Measurements from ENCODE around the gene NOXA1.

NOXA1 gene

DNA sequence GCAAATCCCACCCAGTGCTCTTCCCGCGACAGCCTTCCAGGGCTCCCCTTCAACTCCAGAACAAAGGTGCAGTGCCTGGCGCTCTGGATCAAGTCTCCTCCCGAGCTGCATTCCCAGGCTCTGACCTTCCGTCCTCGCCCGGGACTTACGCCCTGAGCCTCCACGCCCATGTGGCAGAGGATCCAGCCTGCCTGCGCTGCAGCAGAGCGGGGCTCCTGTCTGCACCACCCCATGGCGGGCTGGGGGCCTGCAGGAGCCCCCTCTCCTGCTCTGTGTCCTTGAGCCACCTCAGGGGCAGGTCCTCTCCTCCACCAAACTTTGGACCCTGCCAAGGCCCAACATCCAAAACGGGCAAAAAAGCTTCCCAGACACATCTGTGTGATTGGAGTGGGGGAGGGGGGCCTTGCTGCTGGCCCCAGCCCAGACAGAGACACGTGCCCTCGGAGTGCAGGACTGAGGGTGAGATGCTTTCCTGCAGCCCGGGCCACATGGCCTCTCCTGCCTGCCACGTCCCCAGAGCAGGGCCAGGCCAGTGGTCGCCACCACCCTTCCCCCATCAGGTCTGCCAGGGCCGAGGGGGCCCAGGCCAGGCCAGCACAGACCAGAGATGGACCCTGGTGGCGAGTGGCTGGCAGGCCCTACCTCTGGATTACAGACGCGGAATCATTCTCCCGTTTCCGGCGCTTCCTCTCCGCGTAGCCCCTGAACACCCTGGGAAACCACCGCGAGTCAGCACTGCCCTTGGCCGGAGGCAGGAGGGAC is 31.6 kb downstream of the NOXA1 start:
- Mint-ChIP-seq H3K4me1 (peaks cover 28% of the 10 kb centered on the region), H3K4me3 (no peak overlapping the region), H3K36me3 (ENCODE audit: insufficient read depth) (peaks cover 17% of the 10 kb centered on the region), H3K9me3 (no peaks in the 10 kb centered on the region), H3K27ac (ENCODE audit: low read depth) (no peak overlapping the region), H3K27me3 (no peaks in the 10 kb centered on the region)
- no peak for ATAC-seq (replicated peaks; ENCODE audit: extremely low read depth, poor library complexity, severe bottlenecking)
- no peak for DNase-seq (ENCODE audit: low spot score in 2 of 2)

- H3K36me3 Mint-ChIP-seq (ENCODE audit: insufficient read depth), result peaks cover 11% of the 10 kb centered on the region
- H3K4me1 Mint-ChIP-seq, result peaks cover 24% of the 10 kb centered on the region
- DNase-seq (ENCODE audit: low spot score in 2 of 2) (no peak), ATAC-seq (replicated peaks; ENCODE audit: extremely low read depth, poor library complexity, severe bottlenecking) (no peak)
- peak overlapping the region; percentile 36 for H3K4me3 Mint-ChIP-seq
- H3K9me3 Mint-ChIP-seq, result no peaks in the 10 kb centered on the region
- no peaks in the 10 kb centered on the region for H3K27me3 Mint-ChIP-seq
- H3K27ac Mint-ChIP-seq (ENCODE audit: low read depth), result no peak overlapping the region
These were observed 32.3 kb downstream of the NOXA1 start for GRCh38 chr9:137455359-137455991.

DNA sequence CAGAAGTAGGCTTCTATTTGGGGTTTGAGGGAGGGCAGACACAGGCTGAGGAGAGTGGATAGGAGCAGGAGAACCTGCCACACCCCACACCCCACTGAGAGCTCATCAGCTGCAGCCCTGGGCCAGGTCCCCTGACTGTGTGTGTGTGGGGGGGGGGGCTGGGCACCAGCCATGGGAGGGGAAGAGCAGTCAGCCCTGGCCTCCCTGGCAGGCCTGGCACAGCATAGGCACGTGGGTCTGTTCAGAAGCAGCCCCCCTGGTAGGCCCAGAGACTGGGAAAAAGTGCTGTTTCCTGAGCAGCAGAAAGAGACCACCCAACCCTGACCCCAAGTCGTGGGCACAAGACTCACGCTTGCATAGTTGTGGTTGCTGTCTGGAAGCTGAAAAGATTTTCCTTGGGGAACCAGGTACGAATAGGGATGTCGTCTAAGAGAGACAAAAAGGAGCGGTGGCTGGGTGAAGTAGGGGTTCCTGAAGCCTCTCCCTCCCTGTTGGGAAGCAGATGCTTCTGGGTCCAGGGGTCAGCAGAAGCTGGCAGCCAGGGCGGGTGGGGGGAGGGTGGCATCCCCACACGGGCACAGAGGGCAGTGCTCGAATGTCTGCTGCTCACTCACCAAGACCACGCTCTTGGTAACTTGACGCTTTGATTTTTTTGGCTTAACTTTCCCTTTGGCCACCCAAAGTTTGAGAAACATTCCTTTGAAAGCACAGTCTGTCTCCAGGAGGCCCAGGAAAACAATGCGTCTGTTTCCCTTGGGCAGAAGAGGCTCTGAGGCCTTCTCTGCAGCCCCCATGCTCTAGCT is 33.1 kb downstream of the NOXA1 start:
- no peak for DNase-seq (ENCODE audit: low spot score in 2 of 2)
- peaks cover 6% of the 10 kb centered on the region for H3K36me3 Mint-ChIP-seq (ENCODE audit: insufficient read depth)
- no peak overlapping the region for H3K27ac Mint-ChIP-seq (ENCODE audit: low read depth)
- H3K4me1 Mint-ChIP-seq, result peaks cover 24% of the 10 kb centered on the region
- peak overlapping the region; percentile 36 for H3K4me3 Mint-ChIP-seq
- no peaks in the 10 kb centered on the region for H3K27me3 Mint-ChIP-seq
- no peaks in the 10 kb centered on the region for H3K9me3 Mint-ChIP-seq
- no peak for ATAC-seq (replicated peaks; ENCODE audit: extremely low read depth, poor library complexity, severe bottlenecking)

DNA sequence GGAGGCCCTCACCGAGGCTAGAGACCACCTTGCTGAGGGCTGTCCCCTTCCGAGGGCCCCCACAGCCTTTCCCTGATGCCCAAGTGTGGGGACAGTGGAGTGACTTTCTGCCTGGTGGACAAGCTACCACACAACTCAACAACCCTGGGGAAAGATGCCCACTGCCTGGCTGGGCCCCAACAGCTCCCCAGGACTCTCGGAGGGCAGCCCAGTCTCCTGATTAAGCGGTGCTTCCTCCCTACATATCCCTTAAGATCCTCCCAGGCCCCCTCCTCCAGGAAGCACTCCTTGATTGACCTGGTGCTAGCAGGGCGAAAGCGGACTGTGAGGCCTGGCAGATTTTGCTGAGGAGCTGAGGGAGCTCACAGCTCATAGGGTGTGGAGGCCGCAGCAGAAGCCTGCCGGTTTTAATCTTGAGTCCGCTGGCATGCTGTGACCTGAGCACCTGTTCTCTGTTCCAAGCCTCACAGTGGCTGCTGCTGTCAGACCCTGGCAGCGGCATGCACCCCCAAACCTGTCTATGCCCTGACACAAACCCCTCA is 33.7 kb downstream of the NOXA1 start:
- DNase-seq (ENCODE audit: low spot score in 2 of 2) (no peak), ATAC-seq (replicated peaks; ENCODE audit: extremely low read depth, poor library complexity, severe bottlenecking) (no peak)
- Mint-ChIP-seq H3K27ac (ENCODE audit: low read depth) (no peak overlapping the region), H3K9me3 (no peaks in the 10 kb centered on the region), H3K4me1 (peaks cover 20% of the 10 kb centered on the region), H3K36me3 (ENCODE audit: insufficient read depth) (peaks cover 8% of the 10 kb centered on the region), H3K4me3 (no peak overlapping the region), H3K27me3 (no peaks in the 10 kb centered on the region)

- Mint-ChIP-seq H3K4me3 (peak overlapping the region; percentile 45), H3K27ac (ENCODE audit: low read depth) (no peak overlapping the region), H3K9me3 (no peaks in the 10 kb centered on the region), H3K27me3 (no peaks in the 10 kb centered on the region), H3K36me3 (ENCODE audit: insufficient read depth) (peaks cover 6% of the 10 kb centered on the region), H3K4me1 (peaks cover 13% of the 10 kb centered on the region)
- ATAC-seq (replicated peaks; ENCODE audit: extremely low read depth, poor library complexity, severe bottlenecking) (no peak), DNase-seq (ENCODE audit: low spot score in 2 of 2) (no peak)
These were observed 34.4 kb downstream of the NOXA1 start for GRCh38 chr9:137457406-137458193.

DNA sequence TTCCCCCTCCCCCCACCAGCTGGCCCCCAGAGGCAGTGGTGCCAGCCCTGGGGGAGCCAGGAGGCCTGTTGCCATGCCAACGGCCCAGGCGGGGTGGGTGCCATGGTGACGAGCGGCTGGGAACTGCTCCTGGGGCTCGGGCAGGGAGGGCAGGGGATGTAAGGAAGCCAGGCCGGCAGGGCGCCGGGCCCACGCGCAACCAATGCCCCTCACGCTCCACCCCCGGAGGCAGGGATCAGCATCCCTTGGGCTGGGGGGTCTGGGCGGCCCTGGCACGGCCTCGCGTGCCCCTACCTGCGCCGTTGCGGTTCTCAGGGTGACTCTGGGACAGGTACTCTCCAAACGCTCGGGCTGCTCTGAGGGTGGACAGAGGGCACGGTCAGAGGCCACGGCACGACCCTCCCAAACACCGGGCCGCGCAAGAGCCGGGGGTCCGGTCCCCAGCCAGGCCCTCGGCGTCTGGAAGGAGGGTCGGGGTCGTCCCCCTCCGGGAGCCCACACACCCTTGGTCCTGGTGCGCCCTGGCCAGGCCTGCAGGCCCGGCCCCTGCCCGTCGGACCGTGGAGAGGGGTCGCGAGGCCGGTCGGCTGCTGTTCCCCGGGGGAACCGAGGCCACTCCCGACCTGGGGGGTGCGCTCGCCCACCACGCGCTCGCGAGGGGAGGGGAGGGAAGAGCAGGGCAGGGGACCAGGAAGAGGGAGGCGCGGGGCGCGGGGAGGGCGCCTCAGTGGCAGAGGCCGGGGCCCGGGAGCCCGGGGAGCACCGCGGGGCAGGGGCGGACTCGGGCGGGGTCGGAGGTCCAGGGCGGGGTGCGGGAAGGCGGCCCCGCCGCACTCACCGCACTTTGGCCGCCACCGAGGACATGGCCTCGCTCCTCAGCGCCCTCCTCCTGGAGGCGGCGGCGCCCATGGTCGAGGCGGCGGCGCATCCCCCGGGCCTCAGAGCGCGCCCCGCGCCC is 35.3 kb downstream of the NOXA1 start:
- H3K4me1 Mint-ChIP-seq, result peaks cover 13% of the 10 kb centered on the region
- no peaks in the 10 kb centered on the region for H3K27me3 Mint-ChIP-seq
- no peak overlapping the region for H3K27ac Mint-ChIP-seq (ENCODE audit: low read depth)
- H3K9me3 Mint-ChIP-seq, result no peaks in the 10 kb centered on the region
- no peak for DNase-seq (ENCODE audit: low spot score in 2 of 2)
- no peak overlapping the region for H3K4me3 Mint-ChIP-seq
- H3K36me3 Mint-ChIP-seq (ENCODE audit: insufficient read depth), result peaks cover 5% of the 10 kb centered on the region
- ATAC-seq (replicated peaks; ENCODE audit: extremely low read depth, poor library complexity, severe bottlenecking), result peak; percentile 2

DNA sequence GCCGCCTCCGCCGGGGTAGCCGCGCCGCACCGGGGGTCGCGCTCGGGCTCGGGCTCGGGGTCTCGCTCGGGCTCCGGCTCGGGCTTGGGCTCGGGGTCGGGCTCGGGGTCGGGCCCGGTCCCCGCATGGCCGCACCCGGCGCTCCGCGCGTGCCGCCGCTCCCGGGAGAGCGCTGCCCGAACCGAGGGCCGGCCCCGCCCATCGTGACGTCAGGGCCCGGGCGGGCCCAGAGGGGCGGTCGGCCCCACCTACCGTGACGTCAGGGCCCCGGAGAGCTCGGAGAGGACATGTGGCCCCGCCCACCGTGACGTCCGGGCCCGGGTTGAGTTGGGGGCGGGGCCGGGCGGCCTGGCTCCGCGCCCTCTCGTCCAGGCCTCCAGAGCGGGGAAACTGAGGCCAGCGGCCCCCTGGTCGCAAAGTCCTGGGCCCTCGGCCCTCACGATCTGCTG is 36.0 kb downstream of the NOXA1 start, which contains the start of gene NSMF:
NSMF (minus strand) TSS at position 183 of the 449 bp plus-strand sequence. CDS start 232 bp downstream, outside the sequence.
- ATAC-seq (replicated peaks; ENCODE audit: extremely low read depth, poor library complexity, severe bottlenecking) (peak; percentile 50), DNase-seq (ENCODE audit: low spot score in 2 of 2) (peak; percentile 92 to 94)
- peak within 1 kb of the TSS; percentile 59 for H3K27ac Mint-ChIP-seq (ENCODE audit: low read depth)
- H3K9me3 Mint-ChIP-seq, result no peaks in the 10 kb centered on the region
- H3K4me1 Mint-ChIP-seq, result peaks cover 13% of the 10 kb centered on the region
- H3K4me3 Mint-ChIP-seq, result peak within 1 kb of the TSS; percentile 50
- H3K27me3 Mint-ChIP-seq, result no peaks in the 10 kb centered on the region
- peaks cover 5% of the 10 kb centered on the region for H3K36me3 Mint-ChIP-seq (ENCODE audit: insufficient read depth)

DNA sequence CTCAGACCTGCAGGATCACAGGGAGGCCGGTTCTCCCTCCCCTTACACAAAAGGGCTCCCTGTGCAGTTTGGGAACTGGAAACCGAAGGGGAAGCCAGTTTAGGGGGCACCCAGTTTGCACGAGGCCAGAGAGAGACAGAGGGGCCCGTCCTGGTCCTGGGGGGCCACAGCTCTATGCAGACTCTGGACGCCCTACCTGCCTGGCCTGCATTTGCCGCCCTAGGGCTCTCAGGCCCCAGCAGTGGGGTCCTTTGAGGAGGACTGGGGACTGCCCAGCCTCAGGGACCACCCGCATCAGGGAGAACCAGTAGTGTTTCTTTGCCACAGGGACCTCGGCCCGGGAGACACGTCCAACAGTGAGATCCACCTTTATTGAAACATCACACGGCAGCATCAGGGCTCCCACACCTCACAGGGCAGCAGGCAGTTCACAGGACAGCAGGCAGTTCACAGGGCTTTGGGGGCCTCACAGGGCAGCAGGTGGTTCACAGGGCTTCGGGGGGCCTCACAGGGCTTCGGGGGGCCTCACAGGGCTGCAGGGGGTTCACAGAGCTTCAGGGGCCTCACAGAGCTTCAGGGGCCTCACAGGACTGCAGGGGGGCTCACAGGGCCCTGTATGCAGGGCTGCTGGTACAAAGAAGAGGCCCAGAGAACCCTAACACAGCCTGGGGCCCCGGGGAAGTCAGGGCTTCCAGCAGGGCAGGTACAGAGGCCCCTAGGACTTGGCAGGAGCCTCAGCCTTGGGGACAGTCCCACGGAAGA is 36.6 kb downstream of the NOXA1 start:
- H3K4me1 Mint-ChIP-seq, result peaks cover 13% of the 10 kb centered on the region
- no peaks in the 10 kb centered on the region for H3K9me3 Mint-ChIP-seq
- DNase-seq (ENCODE audit: low spot score in 2 of 2) (no peak), ATAC-seq (replicated peaks; ENCODE audit: extremely low read depth, poor library complexity, severe bottlenecking) (no peak)
- peak overlapping the region; percentile 59 for H3K27ac Mint-ChIP-seq (ENCODE audit: low read depth)
- no peaks in the 10 kb centered on the region for H3K27me3 Mint-ChIP-seq
- peak overlapping the region; percentile 50 for H3K4me3 Mint-ChIP-seq
- peaks cover 5% of the 10 kb centered on the region for H3K36me3 Mint-ChIP-seq (ENCODE audit: insufficient read depth)

DNA sequence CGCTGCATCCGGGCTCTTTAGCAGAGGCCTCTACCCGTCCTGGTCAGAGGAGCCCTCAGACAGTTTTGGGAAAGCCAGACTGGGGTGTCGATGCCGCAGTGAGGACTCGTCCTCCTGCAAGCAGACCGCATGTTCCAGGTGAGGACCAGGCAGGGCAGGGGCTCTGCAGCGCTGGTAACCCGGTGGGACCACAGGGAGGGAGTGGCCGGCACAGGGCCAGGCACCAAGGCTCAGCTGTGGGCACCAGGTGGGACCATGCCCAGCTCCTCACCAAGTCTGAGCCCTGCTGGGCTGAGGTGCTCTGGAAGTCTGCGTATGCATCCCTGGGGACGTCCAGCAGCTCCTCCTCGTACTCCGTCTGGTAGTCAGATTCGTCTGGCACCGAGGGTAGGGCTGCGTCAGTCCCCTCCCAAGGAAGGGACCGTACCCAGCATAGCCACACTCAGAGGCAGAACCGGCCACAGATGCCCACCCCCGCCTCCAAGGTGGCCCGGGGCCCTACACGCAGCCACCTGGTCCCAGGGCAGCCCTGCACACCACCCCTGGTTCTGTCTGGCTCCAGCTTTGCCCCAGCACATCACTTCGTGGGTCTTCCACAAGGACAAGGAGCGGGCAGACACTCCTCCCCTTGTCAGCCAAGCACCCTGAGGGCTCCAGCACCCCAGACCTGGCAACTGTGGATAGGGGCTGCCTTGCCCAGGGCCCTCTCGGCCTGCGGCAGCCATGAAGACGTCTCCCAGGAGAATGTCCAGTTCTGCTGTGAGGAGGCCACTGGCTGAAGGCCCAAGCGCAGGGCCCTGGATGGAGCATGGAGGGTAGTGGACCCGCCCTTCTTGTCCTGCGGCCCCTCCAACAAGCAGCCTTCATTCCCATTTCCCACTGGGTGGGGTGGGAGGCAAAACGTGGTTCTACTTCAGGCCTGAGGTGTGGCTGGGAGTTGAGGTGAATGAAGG is 37.4 kb downstream of the NOXA1 start:
- no peak for DNase-seq (ENCODE audit: low spot score in 2 of 2)
- no peak for ATAC-seq (replicated peaks; ENCODE audit: extremely low read depth, poor library complexity, severe bottlenecking)
- no peaks in the 10 kb centered on the region for H3K27me3 Mint-ChIP-seq
- peak overlapping the region; percentile 73 for H3K27ac Mint-ChIP-seq (ENCODE audit: low read depth)
- no peaks in the 10 kb centered on the region for H3K9me3 Mint-ChIP-seq
- peaks cover 12% of the 10 kb centered on the region for H3K4me1 Mint-ChIP-seq
- H3K4me3 Mint-ChIP-seq, result peak overlapping the region; percentile 76
- H3K36me3 Mint-ChIP-seq (ENCODE audit: insufficient read depth), result peaks cover 5% of the 10 kb centered on the region

DNA sequence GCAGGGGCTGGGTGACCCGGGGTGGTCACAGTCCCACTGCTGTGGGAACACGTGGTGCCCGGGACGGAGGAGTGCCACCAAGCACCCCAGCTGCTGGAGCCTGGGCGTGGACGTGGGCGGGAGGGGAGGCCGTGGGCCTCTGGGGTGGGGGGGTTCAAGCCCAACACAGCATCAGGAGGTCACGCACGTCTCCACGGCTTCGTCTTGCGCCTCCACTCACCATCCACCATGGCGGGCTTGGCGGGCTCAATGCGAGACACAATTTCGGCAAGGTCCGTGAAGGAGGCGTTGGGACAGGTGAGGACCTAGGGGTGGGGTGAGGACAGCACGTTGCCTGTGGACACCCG is 38.1 kb downstream of the NOXA1 start:
- Mint-ChIP-seq H3K9me3 (no peaks in the 10 kb centered on the region), H3K36me3 (ENCODE audit: insufficient read depth) (peaks cover 5% of the 10 kb centered on the region), H3K27me3 (no peaks in the 10 kb centered on the region), H3K4me1 (peaks cover 11% of the 10 kb centered on the region), H3K4me3 (peak overlapping the region; percentile 76), H3K27ac (ENCODE audit: low read depth) (peak overlapping the region; percentile 73)
- ATAC-seq (replicated peaks; ENCODE audit: extremely low read depth, poor library complexity, severe bottlenecking), result no peak
- no peak for DNase-seq (ENCODE audit: low spot score in 2 of 2)
